ENCODE measurements around the gene TELO2.

The TELO2 gene

DNA sequence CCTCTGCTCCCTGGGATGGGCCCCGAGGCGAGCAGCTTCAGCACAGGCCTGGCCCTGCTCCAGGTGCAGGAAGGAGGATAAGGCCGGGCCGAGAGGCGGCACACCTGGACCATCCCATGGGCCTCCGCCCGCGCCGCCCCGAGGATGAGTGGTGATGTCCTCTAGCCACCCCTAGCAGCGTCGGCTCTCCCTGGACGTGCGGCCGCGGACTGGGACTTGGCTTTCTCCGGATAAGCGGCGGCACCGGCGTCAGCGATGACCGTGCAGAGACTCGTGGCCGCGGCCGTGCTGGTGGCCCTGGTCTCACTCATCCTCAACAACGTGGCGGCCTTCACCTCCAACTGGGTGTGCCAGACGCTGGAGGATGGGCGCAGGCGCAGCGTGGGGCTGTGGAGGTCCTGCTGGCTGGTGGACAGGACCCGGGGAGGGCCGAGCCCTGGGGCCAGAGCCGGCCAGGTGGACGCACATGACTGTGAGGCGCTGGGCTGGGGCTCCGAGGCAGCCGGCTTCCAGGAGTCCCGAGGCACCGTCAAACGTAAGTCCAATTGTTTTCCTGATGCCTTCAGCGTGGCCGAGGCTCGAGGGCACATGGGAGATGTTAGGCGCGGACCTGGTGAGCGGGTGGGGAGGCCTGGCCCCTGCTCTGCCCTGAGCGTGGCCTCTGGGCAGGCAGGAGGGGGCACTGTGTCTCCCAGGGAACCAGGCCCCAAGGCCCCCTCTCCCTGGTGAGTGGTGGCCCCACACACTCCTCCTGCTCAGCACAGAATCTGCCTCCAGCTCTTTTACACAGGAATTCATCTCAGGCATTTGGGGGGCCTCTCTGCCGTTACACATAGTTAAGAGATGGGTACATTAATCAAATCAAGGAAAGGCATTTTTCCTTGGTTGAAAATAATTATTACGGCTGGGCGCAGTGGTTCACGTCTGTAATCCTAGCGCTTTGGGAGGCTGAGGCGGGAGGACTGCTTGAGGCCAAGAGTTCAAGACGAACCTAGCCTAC lies 41.2 kb downstream of the TELO2 start:
- Histone ChIP-seq H3K27ac (ENCODE audit: low read length, poor library complexity, severe bottlenecking) (no peak overlapping the region), H3K36me3 (ENCODE audit: control insufficient read depth in 1 of 2, insufficient read depth in 2 of 2, low read depth in 1 of 2, low read length in 2 of 2) (peaks cover 30 to 57% of the 10 kb centered on the region in 2 experiments), H4K91ac (ENCODE audit: low read length) (peak overlapping the region; percentile 99), H3K18ac (ENCODE audit: low read depth in 1 of 2, low read length in 2 of 2) (peak overlapping the region; percentile 69 to 95), H2AK5ac (ENCODE audit: low read length, severe bottlenecking) (no peak overlapping the region), H3K27me3 (ENCODE audit: control insufficient read depth in 1 of 2, insufficient read depth in 1 of 2, low read length in 2 of 2) (no peaks in the 10 kb centered on the region), H2AFZ (ENCODE audit: low read depth, low read length) (no peak overlapping the region), H2BK5ac (ENCODE audit: low read depth, low read length, poor library complexity, severe bottlenecking) (no peak overlapping the region), H3K14ac (ENCODE audit: low read length in 2 of 2) (peak overlapping the region in 1 of 2 experiments; percentile 84), H3K23ac (ENCODE audit: low read length in 2 of 2) (peak overlapping the region in 1 of 2 experiments; percentile 48), H3K4me1 (ENCODE audit: control insufficient read depth, insufficient read depth, low read depth, low read length) (peaks cover 24% of the 10 kb centered on the region), H3K4me3 (ENCODE audit: insufficient read depth in 1 of 2, low read depth in 1 of 2, low read length in 2 of 2) (peak overlapping the region in 1 of 2 experiments; percentile 77), H3K79me1 (replicated peaks; ENCODE audit: low read length, poor library complexity, severe bottlenecking) (peaks cover 41% of the 10 kb centered on the region), H3K4me2 (ENCODE audit: low read length, poor library complexity, severe bottlenecking) (no peak overlapping the region), H3K9ac (ENCODE audit: low read length) (peak overlapping the region; percentile 83), H3K9me3 (ENCODE audit: control insufficient read depth, low read length) (no peaks in the 10 kb centered on the region), H3K4ac (ENCODE audit: low read depth in 1 of 2, low read length in 2 of 2) (peak overlapping the region; percentile 83 to 85), H2BK120ac (ENCODE audit: low read depth, low read length) (peak overlapping the region; percentile 100), H4K8ac (ENCODE audit: low read length) (peak overlapping the region; percentile 98), H2BK12ac (ENCODE audit: low read length in 2 of 2) (peak overlapping the region; percentile 6 to 80), H2BK15ac (ENCODE audit: low read depth, poor library complexity, severe bottlenecking) (peak overlapping the region; percentile 96)
- no peak for DNase-seq
- 80% methylated on average over 56 of the region's 57 CpGs for WGBS

DNA sequence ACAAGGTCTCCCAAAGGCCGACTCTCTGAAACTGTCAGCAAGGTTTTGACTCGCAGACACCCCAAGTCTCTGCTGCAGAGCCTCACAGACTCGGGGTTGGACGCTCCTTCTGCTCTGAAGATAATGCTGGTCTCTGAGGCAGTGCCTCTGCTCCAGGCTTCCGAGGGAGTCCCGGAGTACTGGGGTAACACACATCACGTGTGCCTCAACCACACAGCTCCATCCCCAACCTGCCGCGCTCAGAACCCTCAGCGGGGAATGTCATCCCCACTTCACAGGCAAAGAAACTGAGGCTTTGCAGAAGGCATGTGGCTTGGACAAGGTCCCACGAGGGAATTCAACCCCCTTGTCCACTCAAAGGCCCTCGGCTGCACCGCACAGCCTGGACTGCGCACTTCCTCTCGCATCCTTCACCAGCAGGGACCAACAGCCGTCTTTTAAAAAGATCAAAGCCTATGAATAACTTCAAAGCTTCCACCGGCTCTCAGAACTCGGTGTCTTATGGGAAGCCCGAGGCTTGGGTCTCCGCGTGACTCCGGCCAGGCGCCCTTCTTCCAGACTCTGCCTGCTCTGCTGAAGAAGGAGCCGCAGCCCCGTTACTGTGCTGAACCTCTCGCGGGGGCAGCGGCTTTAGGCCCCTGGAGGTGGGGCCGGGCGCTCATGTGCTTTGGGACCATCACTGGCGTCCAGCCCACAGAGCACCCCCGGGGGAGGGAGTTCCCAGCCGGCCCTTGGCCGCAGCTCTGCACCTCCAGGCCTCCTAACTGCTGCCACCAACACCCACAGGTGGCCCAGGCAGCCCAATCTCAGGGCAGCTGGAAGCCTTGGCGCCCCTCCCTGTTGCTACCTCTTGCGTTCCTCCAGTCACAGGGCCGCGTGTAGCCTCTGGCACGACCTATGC lies 42.5 kb downstream of the TELO2 start:
- H3K18ac ChIP-seq (ENCODE audit: low read depth in 1 of 2, low read length in 2 of 2) = peak overlapping the region; percentile 38 to 44
- H3K36me3 ChIP-seq (ENCODE audit: control insufficient read depth in 1 of 2, insufficient read depth in 2 of 2, low read depth in 1 of 2, low read length in 2 of 2) = peaks cover 33 to 67% of the 10 kb centered on the region in 2 experiments
- no peak overlapping the region for H2BK120ac ChIP-seq (ENCODE audit: low read depth, low read length)
- no peaks in the 10 kb centered on the region for H3K27me3 ChIP-seq (ENCODE audit: control insufficient read depth in 1 of 2, insufficient read depth in 1 of 2, low read length in 2 of 2)
- H3K9ac ChIP-seq (ENCODE audit: low read length) = peak overlapping the region; percentile 83
- H4K8ac ChIP-seq (ENCODE audit: low read length) = peak overlapping the region; percentile 69
- H3K4ac ChIP-seq (ENCODE audit: low read depth in 1 of 2, low read length in 2 of 2) = peak overlapping the region in 1 of 2 experiments; percentile 46
- H2AFZ ChIP-seq (ENCODE audit: low read depth, low read length) = no peak overlapping the region
- no peak overlapping the region for H2BK15ac ChIP-seq (ENCODE audit: low read depth, poor library complexity, severe bottlenecking)
- peak overlapping the region; percentile 70 for H4K91ac ChIP-seq (ENCODE audit: low read length)
- WGBS = 86% methylated on average over 39 of the region's 39 CpGs
- no peaks in the 10 kb centered on the region for H3K9me3 ChIP-seq (ENCODE audit: control insufficient read depth, low read length)
- peaks cover 24% of the 10 kb centered on the region for H3K4me1 ChIP-seq (ENCODE audit: control insufficient read depth, insufficient read depth, low read depth, low read length)
- H3K23ac ChIP-seq (ENCODE audit: low read length in 2 of 2) = no peak overlapping the region
- H3K4me3 ChIP-seq (ENCODE audit: insufficient read depth in 1 of 2, low read depth in 1 of 2, low read length in 2 of 2) = peak overlapping the region in 1 of 2 experiments; percentile 77
- no peak overlapping the region for H3K27ac ChIP-seq (ENCODE audit: low read length, poor library complexity, severe bottlenecking)
- no peak overlapping the region for H3K4me2 ChIP-seq (ENCODE audit: low read length, poor library complexity, severe bottlenecking)
- H3K79me1 ChIP-seq (replicated peaks; ENCODE audit: low read length, poor library complexity, severe bottlenecking) = peaks cover 51% of the 10 kb centered on the region
- no peak overlapping the region for H2BK5ac ChIP-seq (ENCODE audit: low read depth, low read length, poor library complexity, severe bottlenecking)
- H2BK12ac ChIP-seq (ENCODE audit: low read length in 2 of 2) = peak overlapping the region in 1 of 2 experiments; percentile 45
- no peak overlapping the region for H2AK5ac ChIP-seq (ENCODE audit: low read length, severe bottlenecking)
- peak overlapping the region in 1 of 2 experiments; percentile 91 for H3K14ac ChIP-seq (ENCODE audit: low read length in 2 of 2)
- DNase-seq = no peak

DNA sequence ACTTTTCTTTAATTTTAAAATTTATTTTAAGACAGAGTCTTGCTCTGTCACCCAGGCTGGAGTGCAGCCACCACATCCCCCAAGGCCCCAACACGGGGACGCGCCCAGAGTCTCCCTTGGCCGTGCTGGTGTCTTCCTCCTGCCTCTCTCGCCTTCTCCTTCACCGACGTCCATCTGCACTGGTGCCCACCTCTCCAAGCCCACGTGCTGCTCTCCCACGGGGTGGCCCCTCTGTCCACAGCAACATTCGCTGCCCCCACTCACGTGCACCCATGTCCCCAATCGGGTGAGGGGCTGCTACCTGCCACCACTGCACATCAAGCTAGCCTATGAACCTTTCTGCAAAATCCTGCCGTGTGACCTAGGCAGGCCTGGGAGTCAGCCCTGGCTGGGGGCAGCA lies 43.4 kb downstream of the TELO2 start:
- no peaks in the 10 kb centered on the region for H3K27me3 ChIP-seq (ENCODE audit: control insufficient read depth in 1 of 2, insufficient read depth in 1 of 2, low read length in 2 of 2)
- no peak overlapping the region for H3K9ac ChIP-seq (ENCODE audit: low read length)
- peaks cover 29% of the 10 kb centered on the region for H3K4me1 ChIP-seq (ENCODE audit: control insufficient read depth, insufficient read depth, low read depth, low read length)
- H3K4me2 ChIP-seq (ENCODE audit: low read length, poor library complexity, severe bottlenecking) = no peak overlapping the region
- peaks cover 33 to 70% of the 10 kb centered on the region in 2 experiments for H3K36me3 ChIP-seq (ENCODE audit: control insufficient read depth in 1 of 2, insufficient read depth in 2 of 2, low read depth in 1 of 2, low read length in 2 of 2)
- H2BK15ac ChIP-seq (ENCODE audit: low read depth, poor library complexity, severe bottlenecking) = no peak overlapping the region
- no peak overlapping the region for H4K8ac ChIP-seq (ENCODE audit: low read length)
- WGBS = 94% methylated on average over 13 of the region's 13 CpGs
- peaks cover 51% of the 10 kb centered on the region for H3K79me1 ChIP-seq (replicated peaks; ENCODE audit: low read length, poor library complexity, severe bottlenecking)
- no peak overlapping the region for H3K4ac ChIP-seq (ENCODE audit: low read depth in 1 of 2, low read length in 2 of 2)
- no peak overlapping the region for H3K14ac ChIP-seq (ENCODE audit: low read length in 2 of 2)
- H2AFZ ChIP-seq (ENCODE audit: low read depth, low read length) = no peak overlapping the region
- no peak overlapping the region for H2BK12ac ChIP-seq (ENCODE audit: low read length in 2 of 2)
- H2BK120ac ChIP-seq (ENCODE audit: low read depth, low read length) = no peak overlapping the region
- no peak for DNase-seq
- no peak overlapping the region for H2BK5ac ChIP-seq (ENCODE audit: low read depth, low read length, poor library complexity, severe bottlenecking)
- no peak overlapping the region for H3K23ac ChIP-seq (ENCODE audit: low read length in 2 of 2)
- no peaks in the 10 kb centered on the region for H3K9me3 ChIP-seq (ENCODE audit: control insufficient read depth, low read length)
- H2AK5ac ChIP-seq (ENCODE audit: low read length, severe bottlenecking) = no peak overlapping the region
- H4K91ac ChIP-seq (ENCODE audit: low read length) = peak overlapping the region; percentile 4
- no peak overlapping the region for H3K4me3 ChIP-seq (ENCODE audit: insufficient read depth in 1 of 2, low read depth in 1 of 2, low read length in 2 of 2)
- no peak overlapping the region for H3K18ac ChIP-seq (ENCODE audit: low read depth in 1 of 2, low read length in 2 of 2)
- H3K27ac ChIP-seq (ENCODE audit: low read length, poor library complexity, severe bottlenecking) = no peak overlapping the region
